LNCaP clone FGC (cell line): ENCODE results near the gene PRSS2.

Source experiments
- DNase-seq: peaks from one replicate; pipeline ENCODE4 v3.0.0-alpha.2; 2011; ENCODE audit warnings: low read depth
- H3K4me3 ChIP-seq: 2 replicates; pipeline ENCODE4 v1.5.1; 2011; ENCODE audit warnings: mild to moderate bottlenecking, low read depth, low read length, control low read depth
- CTCF ChIP-seq: IDR thresholded peaks from 2 replicates; pipeline ENCODE4 v1.5.1; 2012; ENCODE audit warnings: mild to moderate bottlenecking; ENCODE audit not compliant: control insufficient read depth, insufficient read depth; ENCODE audit errors: extremely low read depth

The PRSS2 gene

DNA sequence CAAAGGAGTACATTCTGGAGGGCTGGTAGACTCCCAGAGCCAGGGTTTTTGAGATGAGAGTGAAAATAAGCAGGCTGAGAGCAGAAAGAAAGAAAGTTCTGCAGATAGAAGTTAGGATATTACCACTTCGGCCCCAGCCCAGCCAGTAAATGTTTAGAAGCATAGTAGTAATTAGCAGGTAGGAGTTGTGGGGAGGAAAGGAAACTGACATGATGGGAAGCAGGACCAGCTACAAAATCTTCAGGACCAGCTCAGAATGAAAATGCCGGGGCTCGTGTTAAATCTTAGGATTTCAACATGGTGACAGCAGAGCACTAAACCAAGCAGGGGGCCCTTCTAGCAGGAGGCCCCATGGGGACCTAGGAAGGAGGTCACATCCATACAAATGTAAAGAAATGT, 28.7 kb downstream of the PRSS2 start:
- no peak for DNase-seq
- no peak for TF ChIP-seq CTCF
- no peak overlapping the region for H3K4me3 ChIP-seq

DNA sequence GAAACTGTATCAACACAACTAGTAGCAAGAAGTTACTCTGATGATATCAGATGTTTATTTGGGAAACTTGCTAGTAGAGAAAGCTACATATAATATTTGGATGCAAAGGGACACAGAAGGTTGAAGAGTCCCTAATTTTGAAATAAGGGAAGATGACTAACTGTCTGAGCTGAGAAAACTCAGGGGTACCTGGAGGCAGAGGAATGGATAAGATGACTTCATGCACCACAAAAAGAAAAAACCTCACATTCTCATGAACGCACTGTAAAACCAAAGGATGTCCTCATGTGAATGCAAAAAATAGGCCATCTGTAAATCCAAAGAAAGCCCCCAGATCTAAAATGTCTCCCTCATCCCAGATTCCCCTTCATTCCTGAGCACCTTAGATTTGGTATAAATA, 29.3 kb downstream of the PRSS2 start:
- no peak overlapping the region for H3K4me3 ChIP-seq
- no peak for DNase-seq
- no peak for TF ChIP-seq CTCF

DNA sequence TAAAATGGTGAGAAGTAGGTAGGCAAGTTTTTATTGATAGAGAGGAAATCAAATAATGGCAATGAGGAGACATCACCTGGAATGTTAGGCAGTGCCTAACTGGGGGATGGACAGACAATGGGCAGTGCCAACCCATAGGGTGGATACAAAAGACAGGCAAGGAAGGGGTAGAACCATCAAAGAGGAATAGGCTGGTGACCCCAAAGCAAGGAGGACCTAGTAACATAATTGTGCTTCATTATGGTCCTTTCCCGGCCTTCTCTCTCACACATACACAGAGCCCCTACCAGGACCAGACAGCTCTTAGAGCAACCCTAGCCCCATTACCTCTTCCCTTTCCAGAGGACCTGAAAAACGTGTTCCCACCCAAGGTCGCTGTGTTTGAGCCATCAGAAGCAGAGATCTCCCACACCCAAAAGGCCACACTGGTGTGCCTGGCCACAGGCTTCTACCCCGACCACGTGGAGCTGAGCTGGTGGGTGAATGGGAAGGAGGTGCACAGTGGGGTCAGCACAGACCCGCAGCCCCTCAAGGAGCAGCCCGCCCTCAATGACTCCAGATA, 30.0 kb downstream of the PRSS2 start:
- H3K4me3 ChIP-seq, result no peak overlapping the region
- no peak for DNase-seq
- TF ChIP-seq CTCF, result no peak

- no peak for DNase-seq
- no peak for TF ChIP-seq CTCF
- H3K4me3 ChIP-seq, result no peak overlapping the region
These were observed 31.0 kb downstream of the PRSS2 start for GRCh38 chr7:142801601-142802295.

GRCh38 chr7:142802301-142802700, 31.5 kb downstream of the PRSS2 start:
- H3K4me3 ChIP-seq, result no peak overlapping the region
- TF ChIP-seq CTCF, result no peak
- DNase-seq, result no peak

- H3K4me3 ChIP-seq, result no peak overlapping the region
- TF ChIP-seq CTCF, result no peak
- no peak for DNase-seq
These were observed 33.1 kb downstream of the PRSS2 start for GRCh38 chr7:142803901-142804300.

DNA sequence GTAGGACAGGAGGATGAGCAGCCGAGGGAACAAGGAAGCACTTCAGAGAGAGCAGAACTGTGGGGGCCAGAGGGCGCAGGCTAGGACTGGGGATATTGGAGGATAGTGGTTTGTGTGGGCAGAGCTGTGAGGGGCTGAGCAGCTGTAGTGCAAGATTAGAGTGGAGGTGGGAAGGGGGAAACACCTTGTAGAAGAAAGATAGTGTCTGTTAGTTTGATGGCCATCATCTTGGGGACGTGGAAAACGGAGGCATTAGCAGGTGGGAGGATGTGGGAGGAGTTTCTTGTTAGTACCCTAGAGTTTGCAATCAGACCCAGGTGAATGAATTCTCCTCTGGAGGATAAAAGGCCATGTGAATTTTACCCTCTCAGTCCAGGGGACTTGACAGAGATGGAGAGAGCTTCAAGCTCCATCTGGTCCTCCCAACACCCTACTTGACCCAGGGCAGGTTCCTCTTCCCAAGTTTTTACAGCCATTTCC, 34.0 kb downstream of the PRSS2 start:
- no peak for TF ChIP-seq CTCF
- no peak overlapping the region for H3K4me3 ChIP-seq
- DNase-seq, result no peak
